SK-N-SH (cell line): ENCODE measurements around the gene ANAPC16. TPM values are rescaled to one million over a fixed set of nuclear protein-coding genes. Genes with fewer than 3 reads are reported as not detected.

ENCODE experiments used
- CTCF ChIA-PET: fragments of 300-600, 350-600 bp; formaldehyde crosslinking; extraction: SDS; loops from one replicate; lab custom pipeline; 2021; lab: Yijun Ruan, JAX
- POLR2A ChIA-PET: fragments of 350-600 bp; sonication (Branson Sonifier 250); formaldehyde crosslinking; extraction: SDS; loops from one replicate; lab custom pipeline; 2020; ENCODE audit warnings: antibody characterized with exemption, inconsistent platforms; lab: Yijun Ruan, JAX
- DNase-seq: peaks from one replicate; pipeline ENCODE4 v3.0.0; 2012
- H2AFZ ChIP-seq: fragments of 200-600 bp; sonication (generic); 2 replicates; pipeline ENCODE4 v1.8.1; 2016; ENCODE audit warnings: antibody characterized with exemption, mild to moderate bottlenecking, low read depth
- H3F3A ChIP-seq: fragments of 200-600 bp; sonication (generic); replicated peaks from 2 replicates; pipeline ENCODE3; 2016; ENCODE audit warnings: antibody characterized with exemption, mild to moderate bottlenecking; ENCODE audit not compliant: insufficient read depth
- H3K27ac ChIP-seq, 2 experiments: fragments of 200-500 bp in 1 of 2; fragments of 200-600 bp in 1 of 2; sonication (Bioruptor generic) in 1 of 2; sonication (generic), shearing (Covaris generic) in 1 of 2; 2 replicates each; pipeline versions ENCODE4 v1.5.1 to v1.6.1; 2014 to 2016; ENCODE audit warnings: low read depth in 2 of 2, inconsistent platforms in 1 of 2, low read length in 1 of 2, mild to moderate bottlenecking in 1 of 2, mixed read lengths in 1 of 2
- H3K27me3 ChIP-seq: fragments of 200-600 bp; sonication (generic), shearing (Covaris generic); 2 replicates; pipeline ENCODE4 v1.6.1; 2016; ENCODE audit warnings: mixed run types; ENCODE audit not compliant: insufficient read depth
- H3K36me3 ChIP-seq, 2 experiments: fragments of 200-500 bp in 1 of 2; fragments of 200-600 bp in 1 of 2; sonication (Bioruptor generic) in 1 of 2; sonication (generic) in 1 of 2; replicated peaks in 1 of 2; 2 replicates each; pipeline versions ENCODE3 to v1.5.1; 2014 to 2016; ENCODE audit warnings: low read length in 1 of 2, mild to moderate bottlenecking in 1 of 2; ENCODE audit not compliant: insufficient read depth in 2 of 2, control insufficient read depth in 1 of 2
- H3K4me1 ChIP-seq, 2 experiments: fragments of 200-500 bp in 1 of 2; fragments of 200-600 bp in 1 of 2; sonication (Bioruptor generic) in 1 of 2; sonication (generic), shearing (Covaris generic) in 1 of 2; 2 replicates each; pipeline versions ENCODE4 v1.5.1 to v1.6.1; 2014 to 2016; ENCODE audit warnings: low read depth in 1 of 2, low read length in 1 of 2, mixed run types in 1 of 2; ENCODE audit not compliant: insufficient read depth in 2 of 2, control insufficient read depth in 1 of 2
- H3K4me2 ChIP-seq: fragments of 200-600 bp; sonication (generic), shearing (Covaris generic); 2 replicates; pipeline ENCODE4 v1.6.1; 2017; ENCODE audit warnings: mixed run types
- H3K4me3 ChIP-seq, 2 experiments: fragments of 200-500 bp in 1 of 2; fragments of 200-600 bp in 1 of 2; sonication (Bioruptor generic) in 1 of 2; sonication (generic), shearing (Covaris generic) in 1 of 2; 2 replicates each; pipeline versions ENCODE4 v1.5.1 to v1.8.1; 2014 to 2016; ENCODE audit warnings: low read depth in 2 of 2, inconsistent platforms in 1 of 2, low read length in 1 of 2, mild to moderate bottlenecking in 1 of 2, mixed read lengths in 1 of 2, moderate library complexity in 1 of 2
- H3K79me2 ChIP-seq: fragments of 200-600 bp; sonication (generic); 2 replicates; pipeline ENCODE4 v1.8.1; 2017; ENCODE audit warnings: mild to moderate bottlenecking; ENCODE audit not compliant: insufficient read depth
- H3K9ac ChIP-seq: fragments of 200-600 bp; sonication (generic); 2 replicates; pipeline ENCODE4 v1.6.1; 2017; ENCODE audit warnings: mixed run types
- H3K9me2 ChIP-seq: fragments of 200-600 bp; sonication (generic); 2 replicates; pipeline ENCODE4 v1.6.1; 2017; ENCODE audit warnings: mixed run types
- H3K9me3 ChIP-seq: fragments of 200-600 bp; sonication (generic); 2 replicates; pipeline ENCODE4 v1.6.1; 2017; ENCODE audit warnings: mixed run types, mild to moderate bottlenecking, moderate library complexity
- H4K20me1 ChIP-seq: fragments of 200-600 bp; sonication (generic); 2 replicates; pipeline ENCODE4 v1.6.1; 2017; ENCODE audit warnings: mild to moderate bottlenecking, mixed run types; ENCODE audit not compliant: insufficient read depth
- EP300 ChIP-seq, 2 experiments: IDR thresholded peaks; 2 replicates each; pipeline versions ENCODE4 v1.4.0 to v1.6.1; 2012; ENCODE audit warnings: borderline replicate concordance in 1 of 2, low read depth in 1 of 2, low read length in 1 of 2
- EZH2phosphoT487 ChIP-seq: fragments of 200-600 bp; sonication (generic); IDR thresholded peaks from 2 replicates; pipeline ENCODE4 v1.6.1; 2017; ENCODE audit warnings: low read depth, mixed run types, mild to moderate bottlenecking, antibody characterized with exemption, moderate library complexity, borderline replicate concordance
- FOSL2 ChIP-seq: IDR thresholded peaks from 2 replicates; pipeline ENCODE4 v1.4.0; 2012; ENCODE audit warnings: low read depth, mild to moderate bottlenecking, moderate library complexity, borderline replicate concordance
- FOXJ3 ChIP-seq: sonication (generic); formaldehyde crosslinking; IDR thresholded peaks from 2 replicates; pipeline ENCODE4 v1.5.1; 2020; ENCODE audit warnings: mild to moderate bottlenecking, missing genetic modification reagents
- GABPA ChIP-seq: IDR thresholded peaks from 2 replicates; pipeline ENCODE4 v1.4.0; 2012; ENCODE audit warnings: low read depth, mild to moderate bottlenecking
- IRF3 ChIP-seq: fragments of 150-350 bp; IDR thresholded peaks from 2 replicates; pipeline ENCODE4 v1.6.1; 2016; ENCODE audit warnings: mild to moderate bottlenecking, low read depth, low read length
- JUND ChIP-seq: IDR thresholded peaks from 2 replicates; pipeline ENCODE4 v1.4.0; 2012
- POLR2AphosphoS5 ChIP-seq: IDR thresholded peaks from 2 replicates; pipeline ENCODE4 v1.6.1; 2012; ENCODE audit warnings: low read depth, low read length
- REST ChIP-seq: IDR thresholded peaks from 2 replicates; pipeline ENCODE4 v1.6.1; 2012; ENCODE audit warnings: mild to moderate bottlenecking, low read depth, low read length, moderate library complexity
- RFX5 ChIP-seq: IDR thresholded peaks from 2 replicates; pipeline ENCODE4 v1.6.1; 2012; ENCODE audit warnings: mild to moderate bottlenecking, improper control_type of control experiment, low read length
- RXRA ChIP-seq: IDR thresholded peaks from 2 replicates; pipeline ENCODE4 v1.4.0; 2012; ENCODE audit warnings: low read depth, mild to moderate bottlenecking, borderline replicate concordance
- SMC3 ChIP-seq: IDR thresholded peaks from 2 replicates; pipeline ENCODE4 v1.6.1; 2012; ENCODE audit warnings: low read depth, low read length, improper control_type of control experiment
- TCF12 ChIP-seq: IDR thresholded peaks from 2 replicates; pipeline ENCODE4 v1.4.0; 2012
- TEAD4 ChIP-seq: IDR thresholded peaks from 2 replicates; pipeline ENCODE4 v1.4.0; 2012; ENCODE audit warnings: mild to moderate bottlenecking, borderline replicate concordance; ENCODE audit not compliant: insufficient read depth
- USF1 ChIP-seq: IDR thresholded peaks from 2 replicates; pipeline ENCODE4 v1.4.0; 2012; ENCODE audit warnings: low read depth, borderline replicate concordance
- WGBS: methylation state at CpG from one replicate; pipeline ENCODE4 v1.1.6; 2017; ENCODE audit warnings: low lambda C conversion rate; 5-methylcytosine and 5-hydroxymethylcytosine counted together
- polyA plus RNA-seq, 3 experiments: library from polyadenylated mRNA; depleted of rRNA; stranded (reverse); fragments of >200 nt; gene quantifications; 2 replicates each; pipeline ENCODE4 v1.2.3, GENCODE V29; 2012
- TF ChIP-seq, protein P1 (sequence below): IDR thresholded peaks from 2 replicates; pipeline ENCODE4 v1.4.0; 2012; ENCODE audit warnings: low read depth, borderline replicate concordance

ANAPC16 gene
- polyA plus RNA-seq, 1 of the 3 experiments (the other 2 are of a cell fraction) = 45.2 TPM

GRCh38 chr10:72274213-72274729 is 58.5 kb downstream of the ANAPC16 start:
- 3% methylated on average over 39 of the region's 40 CpGs for WGBS
- peak overlapping the region; percentile 82 to 98 for H3K4me3 ChIP-seq
- DNase-seq = peak; percentile 65
- peak overlapping the region; percentile 50; the same call in 1 of the 2 replicates for H2AFZ ChIP-seq
- H3K9me2 ChIP-seq = no peaks in the 10 kb centered on the region
- peak overlapping the region; percentile 73 for H3K9ac ChIP-seq
- no peaks in the 10 kb centered on the region for H3K27me3 ChIP-seq
- ChIA-PET CTCF (interaction anchor here (0.7 to 10.4 kb wide), 25 partner anchors 9 to 378 kb away, joined by 3 to 198 read pairs (median 7); no protein-coding TSS in a partner anchor), POLR2A (interaction anchor here (0.8 to 8.5 kb wide), 19 partner anchors 7 to 229 kb away, joined by 3 to 234 read pairs (median 5); partner anchors contain the start of genes ANAPC16 and ASCC1)
- H3K4me1 ChIP-seq = peaks cover 20 to 36% of the 10 kb centered on the region in 2 experiments; a peak in 3 of 4 replicates
- H3K79me2 ChIP-seq = peaks cover 6% of the 10 kb centered on the region; the same call in 1 of the 2 replicates
- no peaks in the 10 kb centered on the region for H3K9me3 ChIP-seq
- peaks cover 15% of the 10 kb centered on the region for H3F3A ChIP-seq
- H3K4me2 ChIP-seq = peak overlapping the region; percentile 98
- TF ChIP-seq EP300 (IDR thresholded peaks at IDR 0.05; ENCODE audit: borderline replicate concordance in 1 of 2, low read depth in 1 of 2, low read length in 1 of 2) = no peak
- no peak for TF ChIP-seq USF1
- 0 out of 2 replicates have a peak, but pooled peaks have one; percentile 36 for TF ChIP-seq FOXJ3 (CRISPR knock-in tag)
- no peak for TF ChIP-seq TEAD4
- no peak for TF ChIP-seq REST
- no peak for TF ChIP-seq RFX5
- peak overlapping the region; percentile 47 to 97; a peak in 3 of 4 replicates for H3K27ac ChIP-seq
- peaks cover 10 to 14% of the 10 kb centered on the region in 2 experiments for H3K36me3 ChIP-seq
- peaks cover 23% of the 10 kb centered on the region for H4K20me1 ChIP-seq

DNA sequence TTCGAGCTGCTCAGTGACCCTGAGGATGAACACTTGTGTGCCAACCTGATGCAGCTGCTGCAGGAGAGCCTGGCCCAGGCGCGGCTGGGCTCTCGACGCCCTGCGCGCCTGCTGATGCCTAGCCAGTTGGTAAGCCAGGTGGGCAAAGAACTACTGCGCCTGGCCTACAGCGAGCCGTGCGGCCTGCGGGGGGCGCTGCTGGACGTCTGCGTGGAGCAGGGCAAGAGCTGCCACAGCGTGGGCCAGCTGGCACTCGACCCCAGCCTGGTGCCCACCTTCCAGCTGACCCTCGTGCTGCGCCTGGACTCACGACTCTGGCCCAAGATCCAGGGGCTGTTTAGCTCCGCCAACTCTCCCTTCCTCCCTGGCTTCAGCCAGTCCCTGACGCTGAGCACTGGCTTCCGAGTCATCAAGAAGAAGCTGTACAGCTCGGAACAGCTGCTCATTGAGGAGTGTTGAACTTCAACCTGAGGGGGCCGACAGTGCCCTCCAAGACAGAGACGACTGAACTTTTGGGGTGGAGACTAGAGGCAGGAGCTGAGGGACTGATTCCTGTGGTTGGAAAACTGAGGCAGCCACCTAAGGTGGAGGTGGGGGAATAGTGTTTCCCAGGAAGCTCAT is 59.0 kb downstream of the ANAPC16 start:
- Histone ChIP-seq H3K27me3 (no peaks in the 10 kb centered on the region), H2AFZ (no peak overlapping the region; the same call in 1 of the 2 replicates), H3K9me2 (no peaks in the 10 kb centered on the region), H3K9me3 (no peaks in the 10 kb centered on the region), H3K36me3 (peaks cover 10 to 14% of the 10 kb centered on the region in 2 experiments), H4K20me1 (peaks cover 23% of the 10 kb centered on the region), H3K4me3 (peak overlapping the region; percentile 82 to 98), H3F3A (peaks cover 15% of the 10 kb centered on the region), H3K4me1 (peaks cover 20 to 36% of the 10 kb centered on the region in 2 experiments; a peak in 3 of 4 replicates), H3K4me2 (peak overlapping the region; percentile 98), H3K27ac (peak overlapping the region in 1 of 2 experiments; percentile 97; a peak in 2 of 4 replicates), H3K79me2 (peaks cover 6% of the 10 kb centered on the region; the same call in 1 of the 2 replicates), H3K9ac (peak overlapping the region; percentile 73)
- POLR2A ChIA-PET = interaction anchor here (0.7 to 8.5 kb wide), 17 partner anchors 10 to 201 kb away, joined by 3 to 234 read pairs (median 4); partner anchors contain the start of genes ANAPC16 and ASCC1
- DNase-seq = peak; percentile 76
- CTCF ChIA-PET = interaction anchor here (0.7 to 10.4 kb wide), 33 partner anchors 9 to 379 kb away, joined by 3 to 198 read pairs (median 6); no protein-coding TSS in a partner anchor
- 3% methylated on average over 8 of the region's 26 CpGs for WGBS
- TF ChIP-seq IRF3 = no peak
- no peak for TF ChIP-seq EZH2phosphoT487
- TF ChIP-seq GABPA = no peak
- TF ChIP-seq POLR2AphosphoS5 = no peak
- peak; percentile 67 for TF ChIP-seq SMC3
- TF ChIP-seq RXRA = no peak
- TF ChIP-seq JUND = no peak
- TF ChIP-seq FOSL2 = no peak
- TF ChIP-seq, protein P1, sequence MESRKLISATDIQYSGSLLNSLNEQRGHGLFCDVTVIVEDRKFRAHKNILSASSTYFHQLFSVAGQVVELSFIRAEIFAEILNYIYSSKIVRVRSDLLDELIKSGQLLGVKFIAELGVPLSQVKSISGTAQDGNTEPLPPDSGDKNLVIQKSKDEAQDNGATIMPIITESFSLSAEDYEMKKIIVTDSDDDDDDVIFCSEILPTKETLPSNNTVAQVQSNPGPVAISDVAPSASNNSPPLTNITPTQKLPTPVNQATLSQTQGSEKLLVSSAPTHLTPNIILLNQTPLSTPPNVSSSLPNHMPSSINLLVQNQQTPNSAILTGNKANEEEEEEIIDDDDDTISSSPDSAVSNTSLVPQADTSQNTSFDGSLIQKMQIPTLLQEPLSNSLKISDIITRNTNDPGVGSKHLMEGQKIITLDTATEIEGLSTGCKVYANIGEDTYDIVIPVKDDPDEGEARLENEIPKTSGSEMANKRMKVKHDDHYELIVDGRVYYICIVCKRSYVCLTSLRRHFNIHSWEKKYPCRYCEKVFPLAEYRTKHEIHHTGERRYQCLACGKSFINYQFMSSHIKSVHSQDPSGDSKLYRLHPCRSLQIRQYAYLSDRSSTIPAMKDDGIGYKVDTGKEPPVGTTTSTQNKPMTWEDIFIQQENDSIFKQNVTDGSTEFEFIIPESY = no peak
- no peak for TF ChIP-seq TCF12
